ENCODE measurements around the gene PYCR2.

GRCh38 chr1:225907341-225907740 is 16.7 kb downstream of the PYCR2 start:
- TF ChIP-seq CTCF (IDR thresholded peaks at IDR 0.05): no peak
- TF ChIP-seq ZFX (IDR thresholded peaks at IDR 0.05; ENCODE audit: borderline replicate concordance): no peak
